Measurements from ENCODE around the gene EXOC7. TPM values are rescaled to one million over a fixed set of nuclear protein-coding genes. Genes with fewer than 3 reads are reported as not detected.

EXOC7 gene
- total RNA-seq, 2 donors from 2014 or later: 104 to 117 TPM

DNA sequence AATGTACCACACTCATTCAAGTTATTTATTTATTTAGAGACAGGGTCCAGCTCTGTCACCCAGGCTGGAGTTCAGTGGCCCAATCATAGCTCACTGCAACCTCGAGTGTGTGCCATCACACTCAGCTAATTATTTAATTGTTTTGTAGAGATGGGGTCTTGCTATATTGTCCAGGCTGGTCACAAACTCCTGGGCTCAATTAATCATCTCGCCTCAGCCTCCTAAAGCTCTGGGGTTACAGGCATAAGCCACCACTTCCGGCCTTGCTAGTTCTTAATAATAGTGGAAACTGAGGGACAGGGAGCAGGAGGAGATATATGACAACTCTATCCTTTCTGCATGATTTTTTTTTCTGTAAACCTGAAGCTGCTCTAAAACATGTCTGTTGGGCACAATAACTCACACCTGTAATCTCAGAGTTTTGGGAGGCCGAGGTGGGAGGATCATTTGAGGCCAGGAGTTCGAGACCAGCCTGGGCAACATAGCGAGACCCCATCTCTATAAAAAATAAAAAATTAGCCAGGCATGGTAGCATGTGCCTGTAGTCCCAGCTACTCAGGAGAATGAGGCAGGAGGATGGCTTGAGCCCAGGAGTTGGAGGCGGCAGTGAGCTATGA, 11.7 kb upstream of the EXOC7 start:
- no peaks in the 10 kb centered on the region for H3K27me3 Mint-ChIP-seq
- H3K4me1 Mint-ChIP-seq: no peaks in the 10 kb centered on the region
- no peak for ATAC-seq (replicated peaks)
- no peaks in the 10 kb centered on the region for H3K9me3 Mint-ChIP-seq
- no peaks in the 10 kb centered on the region for H3K36me3 Mint-ChIP-seq (ENCODE audit: low read depth)
- H3K4me3 Mint-ChIP-seq: no peak overlapping the region
- no peak overlapping the region for H3K27ac Mint-ChIP-seq

DNA sequence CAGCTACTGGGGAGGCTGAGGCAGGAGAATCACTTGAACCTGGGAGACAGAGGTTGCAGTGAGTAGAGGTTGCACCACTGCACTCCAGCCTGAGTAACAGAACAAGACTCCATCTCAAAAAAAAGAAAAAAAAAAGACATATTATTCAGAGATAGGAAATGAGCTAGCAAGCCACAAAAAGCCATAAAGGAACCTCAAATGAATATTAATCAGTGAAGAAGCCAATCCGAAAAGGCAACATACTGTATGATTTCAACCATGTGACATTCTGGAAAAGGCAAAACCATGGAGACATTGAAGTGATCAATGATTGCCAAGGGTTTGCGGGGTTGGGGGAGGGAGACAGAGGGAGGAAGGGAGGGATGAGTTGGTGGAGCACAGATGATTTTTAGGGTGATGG, 8.4 kb upstream of the EXOC7 start:
- no peak for ATAC-seq (replicated peaks)
- no peaks in the 10 kb centered on the region for H3K4me1 Mint-ChIP-seq
- no peak overlapping the region for H3K27ac Mint-ChIP-seq
- H3K4me3 Mint-ChIP-seq: no peak overlapping the region
- H3K9me3 Mint-ChIP-seq: no peaks in the 10 kb centered on the region
- H3K36me3 Mint-ChIP-seq (ENCODE audit: low read depth): no peaks in the 10 kb centered on the region
- H3K27me3 Mint-ChIP-seq: no peaks in the 10 kb centered on the region

DNA sequence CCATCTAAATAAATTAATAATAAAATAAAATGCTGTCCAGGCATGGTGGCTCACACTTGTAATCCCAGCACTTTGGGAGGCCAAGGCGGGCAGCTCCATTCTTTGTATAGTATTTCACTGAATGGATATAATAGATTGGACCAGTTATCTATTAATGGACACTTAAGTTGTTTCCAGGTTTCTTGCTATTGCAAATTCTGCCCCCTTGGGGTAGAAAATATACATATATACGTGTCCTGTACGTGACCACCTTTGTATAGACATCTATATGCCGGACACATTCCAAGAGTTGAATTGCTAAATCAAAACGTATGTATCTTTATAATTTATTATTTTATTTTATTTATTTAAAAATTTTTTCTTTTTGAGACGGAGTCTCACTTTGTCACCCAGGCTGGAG, 3.9 kb upstream of the EXOC7 start:
- no peak overlapping the region for H3K27ac Mint-ChIP-seq
- H3K4me1 Mint-ChIP-seq: no peaks in the 10 kb centered on the region

DNA sequence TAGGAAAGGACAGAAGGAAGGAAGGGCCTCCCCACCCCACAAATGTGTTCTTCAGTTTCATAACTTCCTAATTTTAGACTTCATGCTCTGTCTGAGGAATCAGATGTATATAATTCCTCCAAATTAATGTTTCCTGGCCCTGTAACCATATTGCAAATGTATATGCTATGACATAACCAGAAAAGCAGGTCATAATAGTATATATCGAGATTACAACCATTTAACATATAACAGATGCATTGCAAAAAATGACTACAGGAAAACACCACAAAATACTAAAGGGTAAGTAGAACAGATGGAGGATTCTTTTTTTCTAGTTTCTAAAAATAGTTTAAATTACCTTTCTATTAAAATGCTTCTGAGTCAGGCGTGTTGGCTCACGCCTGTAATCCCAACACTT, 3.1 kb upstream of the EXOC7 start:
- Mint-ChIP-seq H3K4me1 (peaks cover 4% of the 10 kb centered on the region), H3K27ac (no peak overlapping the region), H3K9me3 (no peaks in the 10 kb centered on the region), H3K27me3 (no peaks in the 10 kb centered on the region), H3K4me3 (no peak overlapping the region), H3K36me3 (ENCODE audit: low read depth) (peaks cover 13% of the 10 kb centered on the region)
- no peak for ATAC-seq (replicated peaks)

More for the DNA sequence above, 3.9 kb upstream of the EXOC7 start:
- H3K27me3 Mint-ChIP-seq: no peaks in the 10 kb centered on the region
- no peak overlapping the region for H3K4me3 Mint-ChIP-seq
- no peak for ATAC-seq (replicated peaks)
- H3K36me3 Mint-ChIP-seq (ENCODE audit: low read depth): peaks cover 6% of the 10 kb centered on the region
- H3K9me3 Mint-ChIP-seq: no peaks in the 10 kb centered on the region

DNA sequence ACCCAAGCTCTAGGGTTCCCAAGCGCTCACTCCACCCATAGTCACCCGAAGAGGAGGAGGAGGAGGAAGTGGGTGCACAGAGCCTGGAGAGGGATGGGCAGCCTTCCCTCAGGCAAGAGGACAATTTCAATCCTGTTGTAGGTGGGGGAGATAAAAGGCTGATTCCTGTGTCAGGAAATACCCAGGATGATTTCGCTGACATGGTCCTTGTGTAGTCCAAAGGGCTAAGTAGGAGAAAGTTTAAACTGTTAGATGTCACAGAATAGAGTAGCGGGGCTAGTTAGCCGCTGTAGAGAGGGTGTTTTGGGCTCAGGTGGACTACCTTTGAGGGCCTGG, 1.3 kb upstream of the EXOC7 start:
- Mint-ChIP-seq H3K36me3 (ENCODE audit: low read depth) (peaks cover 27% of the 10 kb centered on the region), H3K9me3 (no peaks in the 10 kb centered on the region), H3K27ac (peak overlapping the region; percentile 72), H3K27me3 (no peaks in the 10 kb centered on the region), H3K4me3 (peak overlapping the region; percentile 94), H3K4me1 (peaks cover 11% of the 10 kb centered on the region)
- no peak for ATAC-seq (replicated peaks)

DNA sequence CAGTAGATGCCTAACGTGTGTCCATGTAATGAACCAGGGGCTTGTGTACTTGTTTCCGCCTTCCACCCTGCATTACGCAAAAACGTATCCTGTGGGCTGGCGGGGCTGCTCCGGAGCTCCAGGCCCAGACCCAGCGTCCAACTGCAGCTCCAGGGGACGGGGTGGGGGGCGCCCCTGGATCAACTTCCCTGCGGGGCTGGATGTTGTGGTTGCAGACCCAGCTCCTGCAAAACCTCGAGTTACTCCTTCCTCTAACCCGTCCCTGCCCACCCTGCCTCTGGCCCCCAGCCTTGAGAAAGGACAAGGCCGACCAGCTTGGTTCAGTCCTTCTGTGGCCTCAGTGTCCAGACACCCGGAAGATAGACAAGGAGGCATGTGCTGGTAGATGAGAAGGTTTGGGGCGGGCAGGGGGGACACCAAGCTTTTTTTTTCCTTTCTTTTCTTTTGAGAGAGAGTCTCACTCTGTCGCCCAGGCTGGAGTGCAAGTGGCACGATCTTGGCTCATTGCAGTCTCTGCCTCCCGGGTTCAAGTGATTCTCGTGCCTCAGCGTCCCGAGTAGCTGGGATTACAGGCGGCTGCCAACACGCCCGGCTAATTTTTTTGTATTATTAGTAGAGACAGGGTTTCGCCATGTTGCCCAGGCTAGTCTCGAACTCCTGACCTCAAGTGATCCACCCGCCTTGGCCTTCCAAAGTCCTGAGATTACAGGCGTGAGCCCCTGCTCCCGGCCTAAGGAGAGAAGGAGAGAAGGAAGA, 731 bp upstream of the EXOC7 start:
- H3K27ac Mint-ChIP-seq: peak overlapping the region; percentile 97
- no peaks in the 10 kb centered on the region for H3K9me3 Mint-ChIP-seq
- peaks cover 12% of the 10 kb centered on the region for H3K4me1 Mint-ChIP-seq
- no peaks in the 10 kb centered on the region for H3K27me3 Mint-ChIP-seq
- H3K4me3 Mint-ChIP-seq: peak overlapping the region; percentile 94
- peaks cover 33% of the 10 kb centered on the region for H3K36me3 Mint-ChIP-seq (ENCODE audit: low read depth)
- ATAC-seq (replicated peaks): no peak

DNA sequence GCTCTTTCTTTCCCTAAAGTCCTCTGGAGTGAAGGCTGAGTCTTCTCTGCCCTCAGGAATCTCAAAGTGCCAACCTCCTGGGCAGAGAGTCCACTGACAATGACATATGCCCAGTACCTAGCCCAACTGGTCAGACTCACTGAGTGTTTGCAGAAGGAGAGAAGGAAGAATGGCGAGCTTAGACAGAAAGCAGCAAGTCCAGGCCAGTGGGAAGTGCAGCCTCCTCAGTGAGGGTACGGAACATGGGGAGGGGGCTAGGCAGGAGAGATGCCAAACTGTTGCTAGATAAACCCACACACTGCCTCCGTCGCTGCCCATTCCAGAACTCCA, 678 bp downstream of the EXOC7 start:
- H3K9me3 Mint-ChIP-seq: no peaks in the 10 kb centered on the region
- peaks cover 47% of the 10 kb centered on the region for H3K36me3 Mint-ChIP-seq (ENCODE audit: low read depth)
- H3K27ac Mint-ChIP-seq: peak overlapping the region; percentile 97
- ATAC-seq (replicated peaks): no peak
- no peaks in the 10 kb centered on the region for H3K27me3 Mint-ChIP-seq
- peak overlapping the region; percentile 94 for H3K4me3 Mint-ChIP-seq
- peaks cover 12% of the 10 kb centered on the region for H3K4me1 Mint-ChIP-seq

- Mint-ChIP-seq H3K27ac (no peak overlapping the region), H3K4me3 (no peak overlapping the region), H3K4me1 (peaks cover 12% of the 10 kb centered on the region), H3K27me3 (no peaks in the 10 kb centered on the region), H3K9me3 (no peaks in the 10 kb centered on the region), H3K36me3 (ENCODE audit: low read depth) (peaks cover 86% of the 10 kb centered on the region)
- no peak for ATAC-seq (replicated peaks)
Measured at GRCh38 chr17:76097716-76098295, 5.8 kb downstream of the EXOC7 start.

DNA sequence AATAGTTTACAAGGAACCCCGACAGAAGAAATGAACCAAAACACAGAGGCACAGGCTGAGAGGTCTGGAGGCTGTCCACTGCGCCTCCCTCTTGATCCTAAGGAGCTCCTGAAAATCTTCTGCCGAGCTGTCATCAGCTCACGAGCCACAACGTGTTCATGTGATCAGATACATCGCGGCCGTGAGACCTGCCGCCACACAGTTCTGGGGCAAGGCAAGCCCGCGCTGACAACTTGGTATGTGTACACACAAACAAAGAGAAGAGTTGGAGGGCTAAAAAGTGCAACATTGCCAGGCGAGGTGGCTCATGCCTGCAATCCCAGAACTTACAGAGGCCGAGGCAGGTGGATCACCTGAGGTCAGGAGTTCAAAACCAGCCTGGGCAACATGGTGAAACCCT, 7.6 kb downstream of the EXOC7 start:
- no peaks in the 10 kb centered on the region for H3K9me3 Mint-ChIP-seq
- H3K4me3 Mint-ChIP-seq: no peak overlapping the region
- no peaks in the 10 kb centered on the region for H3K27me3 Mint-ChIP-seq
- no peak overlapping the region for H3K27ac Mint-ChIP-seq
- H3K36me3 Mint-ChIP-seq (ENCODE audit: low read depth): peaks cover 86% of the 10 kb centered on the region
- H3K4me1 Mint-ChIP-seq: peaks cover 4% of the 10 kb centered on the region
- no peak for ATAC-seq (replicated peaks)

DNA sequence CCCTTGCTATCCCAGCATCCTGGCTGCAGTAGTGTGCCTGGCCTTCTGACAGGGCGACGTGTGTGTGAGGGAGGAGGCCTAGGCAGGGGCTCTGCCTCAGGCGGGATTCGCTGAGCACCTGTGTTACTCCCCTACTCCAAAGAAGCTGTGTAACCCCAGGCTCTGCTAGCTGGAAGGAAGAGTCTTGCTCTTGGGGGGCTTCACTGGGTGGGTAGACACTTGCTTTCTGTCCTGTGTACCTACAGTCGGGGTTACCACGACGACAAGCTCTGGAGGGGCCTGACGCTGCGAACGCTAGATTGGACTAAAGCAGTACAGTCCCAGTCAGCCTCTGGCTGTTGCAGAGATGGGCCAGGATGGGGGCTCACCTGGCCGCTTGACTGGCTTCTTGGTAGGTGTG, 9.5 kb downstream of the EXOC7 start:
- Mint-ChIP-seq H3K9me3 (no peaks in the 10 kb centered on the region), H3K4me3 (no peak overlapping the region), H3K36me3 (ENCODE audit: low read depth) (peaks cover 87% of the 10 kb centered on the region), H3K27ac (no peak overlapping the region), H3K4me1 (no peaks in the 10 kb centered on the region), H3K27me3 (no peaks in the 10 kb centered on the region)
- ATAC-seq (replicated peaks): no peak

GRCh38 chr17:76092526-76093413, 10.8 kb downstream of the EXOC7 start:
- ATAC-seq (replicated peaks): no peak

DNA sequence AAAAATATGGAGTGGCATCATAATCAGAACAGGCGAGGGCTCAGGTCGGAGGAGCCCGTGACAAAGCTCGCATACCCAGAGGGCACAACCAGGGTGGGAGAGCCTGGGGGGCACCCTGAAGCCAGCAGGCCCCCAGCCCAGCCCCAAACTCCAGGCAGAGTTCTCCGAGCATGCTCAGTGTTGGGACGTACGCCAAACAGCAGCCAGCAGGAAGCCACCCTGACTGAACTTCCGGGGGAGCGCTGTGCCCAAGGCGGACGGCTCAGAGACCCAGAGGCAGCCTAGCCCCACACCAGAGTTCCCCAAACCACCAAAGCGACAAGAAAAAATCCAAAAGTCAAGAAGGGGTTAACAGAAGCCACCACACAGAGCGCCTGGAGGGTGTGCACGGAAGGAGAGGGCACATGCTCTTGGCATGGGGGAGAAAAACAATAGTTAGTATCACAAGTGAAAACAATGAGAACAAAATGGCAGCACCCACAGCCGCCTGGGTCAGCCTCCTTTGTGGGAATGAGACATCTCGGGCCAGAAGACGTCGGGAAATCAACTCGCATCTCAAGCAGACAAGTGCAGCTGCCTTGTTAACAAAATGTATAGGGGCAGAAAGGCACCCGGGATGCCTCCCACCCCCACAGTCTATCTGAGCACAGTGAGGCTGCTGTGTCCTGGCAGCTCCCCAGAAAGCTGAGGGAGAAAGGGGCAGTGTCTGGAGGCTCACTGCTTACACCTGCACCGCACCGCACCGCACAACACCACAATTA, 11.9 kb downstream of the EXOC7 start:
- H3K36me3 Mint-ChIP-seq (ENCODE audit: low read depth): peaks cover 80% of the 10 kb centered on the region
- H3K27me3 Mint-ChIP-seq: no peaks in the 10 kb centered on the region
- peak; percentile 37 for ATAC-seq (replicated peaks)
- H3K9me3 Mint-ChIP-seq: no peaks in the 10 kb centered on the region
- H3K4me1 Mint-ChIP-seq: no peaks in the 10 kb centered on the region
- peak overlapping the region; percentile 13 for H3K27ac Mint-ChIP-seq
- H3K4me3 Mint-ChIP-seq: peak overlapping the region; percentile 19

More at GRCh38 chr17:76092526-76093413, 10.8 kb downstream of the EXOC7 start:
- no peaks in the 10 kb centered on the region for H3K27me3 Mint-ChIP-seq
- H3K4me1 Mint-ChIP-seq: no peaks in the 10 kb centered on the region
- H3K9me3 Mint-ChIP-seq: no peaks in the 10 kb centered on the region
- H3K36me3 Mint-ChIP-seq (ENCODE audit: low read depth): peaks cover 81% of the 10 kb centered on the region
- H3K4me3 Mint-ChIP-seq: no peak overlapping the region
- H3K27ac Mint-ChIP-seq: no peak overlapping the region

DNA sequence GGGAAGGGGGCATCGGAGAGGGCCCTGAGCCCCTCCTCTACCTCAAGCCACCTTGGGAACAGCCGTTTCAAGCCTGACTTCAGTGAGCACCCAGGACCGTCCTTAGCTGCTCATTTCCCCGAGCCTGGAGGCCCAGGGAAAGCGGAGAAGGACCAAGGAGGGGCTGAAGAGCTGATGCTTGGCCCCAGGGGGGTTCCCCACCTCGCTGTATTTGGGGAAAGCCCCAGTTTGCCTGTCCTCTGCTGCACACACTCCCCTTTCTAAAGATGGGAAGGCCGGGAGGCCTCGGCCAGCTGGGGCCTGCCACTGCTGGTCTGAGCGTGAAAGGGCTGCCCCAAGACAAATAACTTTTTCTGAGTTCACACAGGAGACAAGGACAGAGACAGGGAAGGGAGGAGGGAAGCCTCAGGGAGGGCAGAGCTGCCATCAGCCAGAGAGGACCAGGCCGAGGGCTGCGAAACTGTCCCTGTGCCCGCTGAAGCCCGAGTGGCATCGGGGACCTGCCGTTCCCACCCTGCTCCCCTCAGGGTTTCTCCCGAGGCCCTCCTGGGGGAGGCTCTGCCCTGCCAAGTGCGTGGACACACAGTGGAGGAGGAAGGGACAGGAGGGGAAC, 13.0 kb downstream of the EXOC7 start:
- Mint-ChIP-seq H3K27ac (peak overlapping the region; percentile 13), H3K4me1 (no peaks in the 10 kb centered on the region), H3K4me3 (no peak overlapping the region), H3K36me3 (ENCODE audit: low read depth) (peaks cover 80% of the 10 kb centered on the region), H3K27me3 (no peaks in the 10 kb centered on the region), H3K9me3 (no peaks in the 10 kb centered on the region)
- no peak for ATAC-seq (replicated peaks)

Data from activated T-helper 17 cell treated with anti-CD3 and anti-CD28 coated beads, Interleukin-2, amount 50 U/mL, for 72 hours (primary cell).